Measurements from ENCODE around the gene NOSIP.

DNA sequence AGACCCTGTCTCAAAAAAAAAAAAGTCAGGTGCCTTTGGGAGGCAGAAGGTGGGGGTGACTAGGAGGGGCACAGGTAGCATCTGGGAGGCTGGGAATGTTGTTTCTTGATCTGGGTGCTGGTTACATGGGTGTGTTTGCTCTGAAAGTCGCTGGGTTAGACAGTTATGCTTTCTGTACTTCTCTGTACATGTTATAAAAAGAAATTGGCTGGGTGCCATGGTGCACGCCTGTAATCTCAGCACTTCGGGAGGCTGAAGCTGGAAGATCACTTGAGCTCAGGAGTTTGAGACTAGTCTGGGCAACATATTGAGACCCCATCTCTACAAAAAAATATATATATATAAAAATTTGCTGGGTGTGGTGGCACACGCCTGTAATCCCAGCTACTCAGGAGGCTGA lies 15.1 kb downstream of the NOSIP start:
- TF ChIP-seq, protein P1, sequence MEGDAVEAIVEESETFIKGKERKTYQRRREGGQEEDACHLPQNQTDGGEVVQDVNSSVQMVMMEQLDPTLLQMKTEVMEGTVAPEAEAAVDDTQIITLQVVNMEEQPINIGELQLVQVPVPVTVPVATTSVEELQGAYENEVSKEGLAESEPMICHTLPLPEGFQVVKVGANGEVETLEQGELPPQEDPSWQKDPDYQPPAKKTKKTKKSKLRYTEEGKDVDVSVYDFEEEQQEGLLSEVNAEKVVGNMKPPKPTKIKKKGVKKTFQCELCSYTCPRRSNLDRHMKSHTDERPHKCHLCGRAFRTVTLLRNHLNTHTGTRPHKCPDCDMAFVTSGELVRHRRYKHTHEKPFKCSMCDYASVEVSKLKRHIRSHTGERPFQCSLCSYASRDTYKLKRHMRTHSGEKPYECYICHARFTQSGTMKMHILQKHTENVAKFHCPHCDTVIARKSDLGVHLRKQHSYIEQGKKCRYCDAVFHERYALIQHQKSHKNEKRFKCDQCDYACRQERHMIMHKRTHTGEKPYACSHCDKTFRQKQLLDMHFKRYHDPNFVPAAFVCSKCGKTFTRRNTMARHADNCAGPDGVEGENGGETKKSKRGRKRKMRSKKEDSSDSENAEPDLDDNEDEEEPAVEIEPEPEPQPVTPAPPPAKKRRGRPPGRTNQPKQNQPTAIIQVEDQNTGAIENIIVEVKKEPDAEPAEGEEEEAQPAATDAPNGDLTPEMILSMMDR (IDR thresholded peaks at IDR 0.05), result no peak
- no peak for TF ChIP-seq POLR2A (IDR thresholded peaks at IDR 0.05)
